ENCODE measurements around the gene GPR35. TPM values are rescaled to one million over a fixed set of nuclear protein-coding genes. Genes with fewer than 3 reads are reported as not detected.

GPR35 gene
- total RNA-seq, 1 donor from 2014 or later, result 0.34 TPM

DNA sequence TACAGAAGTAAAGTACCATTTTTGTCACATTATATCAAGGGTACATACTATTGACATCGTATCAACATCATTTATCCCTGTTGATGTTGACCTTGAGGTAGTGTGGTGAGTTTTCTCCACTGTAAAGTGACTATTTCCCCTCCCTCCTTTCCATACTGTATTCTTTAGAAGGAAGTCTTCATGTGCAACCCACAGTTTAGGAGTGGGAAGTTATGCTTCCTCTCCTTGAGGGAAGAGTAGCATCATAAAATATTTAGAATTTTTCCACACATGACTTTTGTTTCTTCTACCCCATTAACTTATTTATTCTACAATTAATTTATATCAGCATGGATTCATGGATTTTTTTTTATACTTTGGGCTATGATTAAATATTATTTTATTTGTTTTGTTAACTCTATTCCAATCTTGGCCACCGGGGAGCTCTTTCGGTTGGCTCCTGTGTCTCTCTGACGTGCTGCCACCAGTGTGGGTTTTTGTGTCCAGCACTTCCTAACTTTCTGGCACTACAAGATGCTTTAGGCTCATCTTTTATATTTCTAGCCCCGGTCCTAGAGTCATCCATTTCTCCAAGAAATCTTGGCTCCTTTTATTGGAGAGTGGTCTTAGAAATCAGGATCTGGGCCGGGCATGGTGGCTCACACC, 38.4 kb downstream of the GPR35 start:
- Histone ChIP-seq H3K79me2 (ENCODE audit: low read depth) (no peaks in the 10 kb centered on the region), H3K4me1 (no peaks in the 10 kb centered on the region), H3K27me3 (peaks cover 56% of the 10 kb centered on the region), H2AFZ (replicated peaks) (no peak overlapping the region), H3K27ac (no peak overlapping the region), H3F3A (ENCODE audit: low read depth) (no peaks in the 10 kb centered on the region), H3K9me3 (ENCODE audit: low read depth) (no peaks in the 10 kb centered on the region), H4K20me1 (ENCODE audit: low read depth) (no peaks in the 10 kb centered on the region), H3K4me2 (no peak overlapping the region), H3K4me3 (no peak overlapping the region), H3K9ac (no peak overlapping the region), H3K36me3 (no peaks in the 10 kb centered on the region)
- no peak overlapping the region for H3K4me3 Mint-ChIP-seq
- H3K9me3 Mint-ChIP-seq, result peaks cover 7% of the 10 kb centered on the region
- H3K4me1 Mint-ChIP-seq, result no peaks in the 10 kb centered on the region
- DNase-seq (ENCODE audit: low spot score), result no peak
- H3K27me3 Mint-ChIP-seq (ENCODE audit: insufficient read depth, low read depth), result no peaks in the 10 kb centered on the region
- TF ChIP-seq EZH2 (IDR thresholded peaks at IDR 0.05), result no peak
- no peak overlapping the region for H3K27ac Mint-ChIP-seq
- H3K36me3 Mint-ChIP-seq, result no peaks in the 10 kb centered on the region

DNA sequence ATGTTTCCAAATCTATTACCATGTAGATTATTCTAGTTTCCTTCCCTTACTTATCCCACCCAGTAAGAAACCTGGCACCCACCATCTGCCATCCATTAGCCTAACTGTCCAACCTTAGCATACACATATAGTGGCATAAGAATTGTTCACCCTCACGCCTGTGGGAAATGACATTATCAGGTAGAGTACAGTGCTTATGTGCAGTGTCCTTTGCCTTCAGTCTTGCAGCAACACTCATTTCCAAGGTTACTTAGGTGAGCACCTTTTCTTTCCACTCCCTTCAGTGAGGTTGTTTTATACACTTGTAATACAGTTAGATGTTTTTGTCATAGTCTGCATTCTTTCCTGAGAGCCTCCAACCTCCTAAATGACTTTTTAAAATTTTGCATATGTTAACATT, 39.3 kb downstream of the GPR35 start:
- Mint-ChIP-seq H3K9me3 (peaks cover 7% of the 10 kb centered on the region), H3K36me3 (no peaks in the 10 kb centered on the region), H3K27me3 (ENCODE audit: insufficient read depth, low read depth) (no peaks in the 10 kb centered on the region), H3K4me3 (no peak overlapping the region), H3K4me1 (no peaks in the 10 kb centered on the region), H3K27ac (no peak overlapping the region)
- no peak overlapping the region for H3K4me3 ChIP-seq
- H3K4me2 ChIP-seq, result no peak overlapping the region
- H3K9me3 ChIP-seq (ENCODE audit: low read depth), result no peaks in the 10 kb centered on the region
- H3K4me1 ChIP-seq, result no peaks in the 10 kb centered on the region
- no peak for TF ChIP-seq EZH2 (IDR thresholded peaks at IDR 0.05)
- H3K27ac ChIP-seq, result no peak overlapping the region
- no peak overlapping the region for H3K9ac ChIP-seq
- no peak overlapping the region for H2AFZ ChIP-seq (replicated peaks)
- H3K36me3 ChIP-seq, result no peaks in the 10 kb centered on the region
- no peaks in the 10 kb centered on the region for H3K79me2 ChIP-seq (ENCODE audit: low read depth)
- H3K27me3 ChIP-seq, result peaks cover 47% of the 10 kb centered on the region
- no peaks in the 10 kb centered on the region for H3F3A ChIP-seq (ENCODE audit: low read depth)
- H4K20me1 ChIP-seq (ENCODE audit: low read depth), result no peaks in the 10 kb centered on the region
- no peak for DNase-seq (ENCODE audit: low spot score)

DNA sequence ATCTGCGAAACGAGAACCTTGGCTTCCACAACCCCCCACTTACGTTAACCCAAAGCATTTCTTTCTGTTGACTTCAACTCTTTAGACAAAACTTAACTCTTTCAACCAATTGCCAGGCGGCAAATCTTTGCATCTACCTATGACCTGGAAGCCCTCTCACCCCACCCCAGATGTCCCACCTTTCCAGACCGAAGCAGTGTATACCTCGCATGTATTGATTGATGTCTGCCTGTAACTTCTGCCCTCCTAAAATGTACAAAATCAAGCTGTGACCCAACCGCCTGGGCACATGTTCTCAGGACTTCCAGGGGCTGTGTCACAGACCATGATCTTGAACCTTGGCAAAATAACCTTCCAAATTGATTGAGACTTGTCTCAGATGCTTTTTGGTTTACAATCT, 45.1 kb downstream of the GPR35 start:
- H3K4me1 ChIP-seq, result no peaks in the 10 kb centered on the region

DNA sequence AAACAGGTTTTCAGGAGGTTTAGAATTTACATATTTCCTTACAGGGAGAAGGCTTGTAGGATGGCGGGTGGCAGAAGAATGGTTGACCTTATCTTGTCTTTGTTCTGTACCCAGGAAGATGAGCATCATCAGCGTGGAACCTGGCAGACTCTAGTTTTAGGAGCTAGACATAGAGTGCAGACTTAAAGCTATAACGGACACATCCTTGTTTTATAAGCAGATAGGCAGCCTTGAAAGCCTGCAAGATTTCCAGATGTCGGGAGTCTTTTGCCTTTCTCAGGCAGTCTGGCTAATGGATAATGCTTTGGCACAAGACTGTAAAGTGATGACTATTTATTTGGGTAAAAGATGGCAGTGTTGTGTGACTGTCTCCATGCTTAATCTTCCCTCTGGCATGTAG, 45.7 kb downstream of the GPR35 start:
- no peaks in the 10 kb centered on the region for H3K4me1 ChIP-seq
- Mint-ChIP-seq H3K27ac (no peak overlapping the region), H3K9me3 (no peaks in the 10 kb centered on the region)

More for the DNA sequence above, 45.1 kb downstream of the GPR35 start:
- Histone ChIP-seq H3K9me3 (ENCODE audit: low read depth) (no peaks in the 10 kb centered on the region), H2AFZ (replicated peaks) (no peak overlapping the region), H3K27ac (no peak overlapping the region), H3F3A (ENCODE audit: low read depth) (no peaks in the 10 kb centered on the region), H3K4me3 (no peak overlapping the region), H3K4me2 (no peak overlapping the region), H3K27me3 (peaks cover 31% of the 10 kb centered on the region), H3K79me2 (ENCODE audit: low read depth) (no peaks in the 10 kb centered on the region), H4K20me1 (ENCODE audit: low read depth) (no peaks in the 10 kb centered on the region), H3K9ac (no peak overlapping the region), H3K36me3 (no peaks in the 10 kb centered on the region)
- no peak overlapping the region for H3K4me3 Mint-ChIP-seq
- H3K27me3 Mint-ChIP-seq (ENCODE audit: insufficient read depth, low read depth), result peaks cover 4% of the 10 kb centered on the region
- no peak for TF ChIP-seq EZH2phosphoT487 (IDR thresholded peaks at IDR 0.05)
- no peak for TF ChIP-seq EZH2 (IDR thresholded peaks at IDR 0.05)
- TF ChIP-seq, protein P1, sequence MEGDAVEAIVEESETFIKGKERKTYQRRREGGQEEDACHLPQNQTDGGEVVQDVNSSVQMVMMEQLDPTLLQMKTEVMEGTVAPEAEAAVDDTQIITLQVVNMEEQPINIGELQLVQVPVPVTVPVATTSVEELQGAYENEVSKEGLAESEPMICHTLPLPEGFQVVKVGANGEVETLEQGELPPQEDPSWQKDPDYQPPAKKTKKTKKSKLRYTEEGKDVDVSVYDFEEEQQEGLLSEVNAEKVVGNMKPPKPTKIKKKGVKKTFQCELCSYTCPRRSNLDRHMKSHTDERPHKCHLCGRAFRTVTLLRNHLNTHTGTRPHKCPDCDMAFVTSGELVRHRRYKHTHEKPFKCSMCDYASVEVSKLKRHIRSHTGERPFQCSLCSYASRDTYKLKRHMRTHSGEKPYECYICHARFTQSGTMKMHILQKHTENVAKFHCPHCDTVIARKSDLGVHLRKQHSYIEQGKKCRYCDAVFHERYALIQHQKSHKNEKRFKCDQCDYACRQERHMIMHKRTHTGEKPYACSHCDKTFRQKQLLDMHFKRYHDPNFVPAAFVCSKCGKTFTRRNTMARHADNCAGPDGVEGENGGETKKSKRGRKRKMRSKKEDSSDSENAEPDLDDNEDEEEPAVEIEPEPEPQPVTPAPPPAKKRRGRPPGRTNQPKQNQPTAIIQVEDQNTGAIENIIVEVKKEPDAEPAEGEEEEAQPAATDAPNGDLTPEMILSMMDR (IDR thresholded peaks at IDR 0.05), result no peak
- H3K9me3 Mint-ChIP-seq, result no peaks in the 10 kb centered on the region
- peaks cover 3% of the 10 kb centered on the region for H3K4me1 Mint-ChIP-seq
- no peak for DNase-seq (ENCODE audit: low spot score)
- no peak overlapping the region for H3K27ac Mint-ChIP-seq
- no peaks in the 10 kb centered on the region for H3K36me3 Mint-ChIP-seq

More for the DNA sequence above, 45.7 kb downstream of the GPR35 start:
- H3K4me3 Mint-ChIP-seq, result no peak overlapping the region
- Histone ChIP-seq H3K4me3 (no peak overlapping the region), H3K4me2 (no peak overlapping the region), H3F3A (ENCODE audit: low read depth) (no peaks in the 10 kb centered on the region), H3K9ac (no peak overlapping the region), H4K20me1 (ENCODE audit: low read depth) (no peaks in the 10 kb centered on the region), H3K27me3 (peaks cover 25% of the 10 kb centered on the region), H2AFZ (replicated peaks) (no peak overlapping the region), H3K27ac (no peak overlapping the region), H3K36me3 (no peaks in the 10 kb centered on the region), H3K79me2 (ENCODE audit: low read depth) (no peaks in the 10 kb centered on the region), H3K9me3 (ENCODE audit: low read depth) (no peaks in the 10 kb centered on the region)
- H3K4me1 Mint-ChIP-seq, result peaks cover 3% of the 10 kb centered on the region
- H3K27me3 Mint-ChIP-seq (ENCODE audit: insufficient read depth, low read depth), result peaks cover 4% of the 10 kb centered on the region
- TF ChIP-seq, protein P1 (IDR thresholded peaks at IDR 0.05), result no peak
- TF ChIP-seq EZH2phosphoT487 (IDR thresholded peaks at IDR 0.05) (no peak), EZH2 (IDR thresholded peaks at IDR 0.05) (no peak)
- no peak for DNase-seq (ENCODE audit: low spot score)
- no peaks in the 10 kb centered on the region for H3K36me3 Mint-ChIP-seq
